MM.1S (cell line): Measurements from ENCODE around the gene KRTAP4-3.
"Not testable (repeated sequence)": the region's sequence is repeated elsewhere in the genome, so short reads cannot be mapped to it uniquely, and the experiment has no call there.

Experiments
- EZH2 ChIP-seq: fragments of 300-600 bp; sonication (generic); optimal IDR thresholded peaks from 2 replicates; pipeline ENCODE3; 2017; ENCODE audit warnings: low read depth, mild to moderate bottlenecking, antibody characterized with exemption, low read length, mixed read lengths
- EZH2phosphoT487 ChIP-seq: fragments of 300-600 bp; sonication (generic); IDR thresholded peaks from 2 replicates; pipeline ENCODE4 v1.6.1; 2018; ENCODE audit warnings: antibody characterized with exemption, low read length
- TF ChIP-seq, protein P1 (sequence below): fragments of 300-600 bp; sonication (generic); IDR thresholded peaks from 2 replicates; pipeline ENCODE4 v1.5.1; 2016; ENCODE audit warnings: antibody characterized with exemption, low read length, mixed read lengths

DNA sequence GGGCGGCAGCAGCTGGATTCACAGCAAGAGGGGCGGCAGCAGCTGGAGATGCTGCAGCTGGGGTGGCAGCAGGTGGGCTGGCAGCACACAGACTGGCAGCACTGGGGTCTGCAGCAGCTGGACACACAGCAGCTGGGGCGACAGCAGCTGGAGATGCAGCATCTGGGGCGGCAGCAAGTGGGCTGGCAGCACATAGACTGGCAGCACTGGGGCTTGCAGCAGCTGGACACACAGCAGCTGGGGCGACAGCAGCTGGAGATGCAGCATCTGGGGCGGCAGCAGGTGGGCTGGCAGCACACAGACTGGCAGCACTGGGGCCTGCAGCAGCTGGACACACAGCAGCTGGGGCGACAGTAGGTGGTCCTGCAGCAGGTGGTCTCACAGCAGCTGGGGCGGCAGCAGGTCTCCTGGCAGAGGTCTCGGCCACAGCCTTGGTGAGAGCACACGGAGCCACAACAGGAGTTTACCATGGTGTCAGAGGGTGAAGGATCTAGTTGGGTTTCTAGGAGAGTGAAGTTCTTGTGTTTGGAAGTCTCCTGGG is 50.1 kb downstream of the KRTAP4-3 start, which contains the start of gene KRTAP4-11:
- TF ChIP-seq, protein P1, sequence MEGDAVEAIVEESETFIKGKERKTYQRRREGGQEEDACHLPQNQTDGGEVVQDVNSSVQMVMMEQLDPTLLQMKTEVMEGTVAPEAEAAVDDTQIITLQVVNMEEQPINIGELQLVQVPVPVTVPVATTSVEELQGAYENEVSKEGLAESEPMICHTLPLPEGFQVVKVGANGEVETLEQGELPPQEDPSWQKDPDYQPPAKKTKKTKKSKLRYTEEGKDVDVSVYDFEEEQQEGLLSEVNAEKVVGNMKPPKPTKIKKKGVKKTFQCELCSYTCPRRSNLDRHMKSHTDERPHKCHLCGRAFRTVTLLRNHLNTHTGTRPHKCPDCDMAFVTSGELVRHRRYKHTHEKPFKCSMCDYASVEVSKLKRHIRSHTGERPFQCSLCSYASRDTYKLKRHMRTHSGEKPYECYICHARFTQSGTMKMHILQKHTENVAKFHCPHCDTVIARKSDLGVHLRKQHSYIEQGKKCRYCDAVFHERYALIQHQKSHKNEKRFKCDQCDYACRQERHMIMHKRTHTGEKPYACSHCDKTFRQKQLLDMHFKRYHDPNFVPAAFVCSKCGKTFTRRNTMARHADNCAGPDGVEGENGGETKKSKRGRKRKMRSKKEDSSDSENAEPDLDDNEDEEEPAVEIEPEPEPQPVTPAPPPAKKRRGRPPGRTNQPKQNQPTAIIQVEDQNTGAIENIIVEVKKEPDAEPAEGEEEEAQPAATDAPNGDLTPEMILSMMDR = not testable (repeated sequence)
- TF ChIP-seq EZH2, EZH2phosphoT487: not testable (repeated sequence)
